GM12873 (cell line): ENCODE data around the gene ZFP82.

Experiments used
- TF ChIP-seq, protein P1 (sequence below): IDR thresholded peaks from 2 replicates; pipeline ENCODE4 v1.5.1; 2012; ENCODE audit warnings: low read depth, mild to moderate bottlenecking, moderate library complexity, low read length, control low read depth; ENCODE audit not compliant: insufficient read depth; ENCODE audit errors: missing control alignments

ZFP82 gene

DNA sequence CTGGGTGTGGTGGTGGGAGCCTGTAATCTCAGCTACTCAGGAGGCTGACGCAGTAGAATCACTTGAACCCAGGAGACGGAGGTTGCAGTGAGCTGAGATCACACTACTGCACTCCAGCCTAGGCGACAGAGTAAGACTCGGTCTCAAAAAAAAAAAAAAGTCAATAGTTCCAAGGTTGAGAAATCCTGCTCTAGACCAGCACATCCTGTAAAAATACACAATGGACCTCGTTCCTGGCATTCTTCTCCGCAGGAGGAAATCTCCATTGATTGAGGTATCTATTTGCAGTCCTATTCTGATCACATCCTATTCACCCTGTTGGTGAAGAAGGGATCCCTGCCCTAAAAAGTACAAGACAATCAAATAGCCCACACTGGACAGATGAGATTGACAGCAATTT is 54.6 kb downstream of the ZFP82 start:
- TF ChIP-seq, protein P1, sequence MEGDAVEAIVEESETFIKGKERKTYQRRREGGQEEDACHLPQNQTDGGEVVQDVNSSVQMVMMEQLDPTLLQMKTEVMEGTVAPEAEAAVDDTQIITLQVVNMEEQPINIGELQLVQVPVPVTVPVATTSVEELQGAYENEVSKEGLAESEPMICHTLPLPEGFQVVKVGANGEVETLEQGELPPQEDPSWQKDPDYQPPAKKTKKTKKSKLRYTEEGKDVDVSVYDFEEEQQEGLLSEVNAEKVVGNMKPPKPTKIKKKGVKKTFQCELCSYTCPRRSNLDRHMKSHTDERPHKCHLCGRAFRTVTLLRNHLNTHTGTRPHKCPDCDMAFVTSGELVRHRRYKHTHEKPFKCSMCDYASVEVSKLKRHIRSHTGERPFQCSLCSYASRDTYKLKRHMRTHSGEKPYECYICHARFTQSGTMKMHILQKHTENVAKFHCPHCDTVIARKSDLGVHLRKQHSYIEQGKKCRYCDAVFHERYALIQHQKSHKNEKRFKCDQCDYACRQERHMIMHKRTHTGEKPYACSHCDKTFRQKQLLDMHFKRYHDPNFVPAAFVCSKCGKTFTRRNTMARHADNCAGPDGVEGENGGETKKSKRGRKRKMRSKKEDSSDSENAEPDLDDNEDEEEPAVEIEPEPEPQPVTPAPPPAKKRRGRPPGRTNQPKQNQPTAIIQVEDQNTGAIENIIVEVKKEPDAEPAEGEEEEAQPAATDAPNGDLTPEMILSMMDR, result no peak
